Natural killer cell (primary cell): ENCODE data around the gene KRTAP10-1. TPM values are rescaled to one million over a fixed set of nuclear protein-coding genes. Genes with fewer than 3 reads are reported as not detected.

ENCODE experiments used
- ATAC-seq, 3 donors: fragments of 150-1000 bp in 2 of 3; fragments of 200-7000 bp in 1 of 3; cut with Tn5 transposase; 1 replicate in 1 of 3; 2 replicates in 2 of 3; pipeline ENCODE4 v1.10.0; 2021; ENCODE audit warnings: mild to moderate bottlenecking in 2 of 3, moderate library complexity in 2 of 3
- DNase-seq, 2 donors: peaks; one replicate each; pipeline versions ENCODE4 v3.0.0 to v3.0.0-alpha.2; 2013 to 2021; ENCODE audit warnings: mixed read lengths in 1 of 2
- H3K27ac ChIP-seq: one replicate; pipeline ENCODE4 v1.5.1; 2013; ENCODE audit warnings: mild to moderate bottlenecking, low read length
- H3K27me3 ChIP-seq: one replicate; pipeline ENCODE4 v1.6.1; 2013; ENCODE audit warnings: low read length; ENCODE audit not compliant: control insufficient read depth, insufficient read depth
- H3K36me3 ChIP-seq: one replicate; pipeline ENCODE4 v1.6.1; 2013; ENCODE audit warnings: low read length; ENCODE audit not compliant: control insufficient read depth, insufficient read depth
- H3K4me1 ChIP-seq: one replicate; pipeline ENCODE4 v1.6.1; 2013; ENCODE audit warnings: low read length; ENCODE audit not compliant: control insufficient read depth, insufficient read depth
- H3K4me3 ChIP-seq: one replicate; pipeline ENCODE4 v1.5.1; 2013; ENCODE audit warnings: low read length
- H3K9me3 ChIP-seq: one replicate; pipeline ENCODE4 v1.6.1; 2013; ENCODE audit warnings: low read length; ENCODE audit not compliant: control insufficient read depth, insufficient read depth
- H3K27ac Mint-ChIP-seq, 2 donors: one replicate each; pipeline ENCODE4 v1.8.0; 2022; ENCODE audit warnings: mild to moderate bottlenecking in 2 of 2, mixed read lengths in 2 of 2, moderate library complexity in 1 of 2
- H3K27me3 Mint-ChIP-seq, 2 donors: one replicate each; pipeline ENCODE4 v1.8.0; 2022; ENCODE audit warnings: low read depth in 2 of 2, mixed read lengths in 2 of 2
- H3K36me3 Mint-ChIP-seq: one replicate; pipeline ENCODE4 v1.8.0; 2022; ENCODE audit warnings: mixed read lengths
- H3K4me1 Mint-ChIP-seq, 2 donors: one replicate each; pipeline ENCODE4 v1.8.0; 2022; ENCODE audit warnings: mixed read lengths in 2 of 2
- H3K4me3 Mint-ChIP-seq: one replicate; pipeline ENCODE4 v1.8.0; 2022; ENCODE audit warnings: mild to moderate bottlenecking, moderate library complexity, mixed read lengths
- H3K9me3 Mint-ChIP-seq, 2 donors: one replicate each; pipeline ENCODE4 v1.8.0; 2022; ENCODE audit warnings: mixed read lengths in 2 of 2
- WGBS: methylation state at CpG from one replicate; pipeline ENCODE4 v1.1.7; 2013; ENCODE audit warnings: missing lambda C conversion rate; ENCODE audit not compliant: insufficient coverage; 5-methylcytosine and 5-hydroxymethylcytosine counted together
- intact Hi-C: fragments of 100-400 bp; cut with micrococcal nuclease; formaldehyde crosslinking; loops from one replicate; pipeline ENCODE4 v1.14.2; 2022
- total RNA-seq, 4 donors: library from RNA; stranded (reverse); fragments of 120-200 nt in 1 of 4; gene quantifications; one replicate each; pipeline versions ENCODE4 v1.2.3 to v1.2.4, GENCODE V29; 2013 to 2022
- TF ChIP-seq, protein P1 (sequence below): fragments of 200-600 bp; IDR thresholded peaks from one replicate; pipeline ENCODE4 v1.8.0; 2022; ENCODE audit warnings: antibody characterized with exemption

The KRTAP10-1 gene
- total RNA-seq, 3 donors from 2014 or later (not counting 1 experiment from before 2014, with no cell fraction given), result not detected

DNA sequence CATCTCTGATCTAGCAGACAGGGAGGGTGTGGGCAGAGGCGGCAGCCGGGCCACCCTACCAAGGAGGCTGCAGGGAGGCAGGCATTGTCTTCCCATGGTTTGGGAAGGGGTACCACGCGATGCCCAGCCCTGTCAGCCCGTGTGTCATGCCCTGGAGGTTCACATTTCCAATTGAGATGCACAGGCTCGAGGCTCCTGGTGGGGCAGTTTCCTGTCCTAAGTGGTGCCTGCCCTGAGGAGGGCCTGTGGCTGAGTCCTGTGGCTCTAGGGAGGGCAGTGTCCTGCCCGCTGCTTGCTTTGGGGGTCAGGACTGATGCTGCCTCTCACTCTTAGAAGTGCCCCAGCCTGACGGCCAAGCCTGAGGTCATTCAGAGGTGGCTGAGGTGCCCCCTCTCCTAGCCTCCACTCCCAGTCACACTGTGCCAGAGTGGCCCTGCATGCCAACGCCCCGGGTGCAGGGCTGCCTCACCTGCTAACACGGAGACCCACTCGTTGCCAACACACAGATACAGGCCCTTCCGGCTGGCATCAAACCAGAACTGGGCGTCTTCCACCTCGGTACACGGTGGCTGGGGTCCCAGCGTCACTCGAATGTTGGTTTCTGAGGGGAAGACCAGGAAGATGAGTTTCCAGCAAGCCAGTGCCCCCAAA is 11.9 kb downstream of the KRTAP10-1 start:
- H3K27me3 Mint-ChIP-seq, result no peaks in the 10 kb centered on the region
- H3K27me3 ChIP-seq, result no peaks in the 10 kb centered on the region
- ATAC-seq (no peak), DNase-seq (no peak)
- intact Hi-C loops, result no loop called here
- H3K4me3 ChIP-seq, result no peak overlapping the region
- no peak overlapping the region for H3K27ac ChIP-seq
- no peaks in the 10 kb centered on the region for H3K36me3 Mint-ChIP-seq
- no peak overlapping the region for H3K27ac Mint-ChIP-seq
- H3K4me3 Mint-ChIP-seq, result no peak overlapping the region
- H3K9me3 Mint-ChIP-seq, result no peaks in the 10 kb centered on the region
- no peaks in the 10 kb centered on the region for H3K9me3 ChIP-seq
- TF ChIP-seq, protein P1, sequence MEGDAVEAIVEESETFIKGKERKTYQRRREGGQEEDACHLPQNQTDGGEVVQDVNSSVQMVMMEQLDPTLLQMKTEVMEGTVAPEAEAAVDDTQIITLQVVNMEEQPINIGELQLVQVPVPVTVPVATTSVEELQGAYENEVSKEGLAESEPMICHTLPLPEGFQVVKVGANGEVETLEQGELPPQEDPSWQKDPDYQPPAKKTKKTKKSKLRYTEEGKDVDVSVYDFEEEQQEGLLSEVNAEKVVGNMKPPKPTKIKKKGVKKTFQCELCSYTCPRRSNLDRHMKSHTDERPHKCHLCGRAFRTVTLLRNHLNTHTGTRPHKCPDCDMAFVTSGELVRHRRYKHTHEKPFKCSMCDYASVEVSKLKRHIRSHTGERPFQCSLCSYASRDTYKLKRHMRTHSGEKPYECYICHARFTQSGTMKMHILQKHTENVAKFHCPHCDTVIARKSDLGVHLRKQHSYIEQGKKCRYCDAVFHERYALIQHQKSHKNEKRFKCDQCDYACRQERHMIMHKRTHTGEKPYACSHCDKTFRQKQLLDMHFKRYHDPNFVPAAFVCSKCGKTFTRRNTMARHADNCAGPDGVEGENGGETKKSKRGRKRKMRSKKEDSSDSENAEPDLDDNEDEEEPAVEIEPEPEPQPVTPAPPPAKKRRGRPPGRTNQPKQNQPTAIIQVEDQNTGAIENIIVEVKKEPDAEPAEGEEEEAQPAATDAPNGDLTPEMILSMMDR, result no peak
- H3K4me1 Mint-ChIP-seq, result peaks cover 0 to 5% of the 10 kb centered on the region in 2 donors
- H3K36me3 ChIP-seq, result no peaks in the 10 kb centered on the region
- H3K4me1 ChIP-seq, result no peaks in the 10 kb centered on the region
- WGBS, result 86% methylated on average over 18 of the region's 18 CpGs

- H3K4me1 ChIP-seq, result no peaks in the 10 kb centered on the region
- no peaks in the 10 kb centered on the region for H3K36me3 ChIP-seq
- H3K27me3 ChIP-seq, result no peaks in the 10 kb centered on the region
- Mint-ChIP-seq H3K9me3 (no peaks in the 10 kb centered on the region), H3K27ac (no peak overlapping the region), H3K4me1 (peaks cover 0 to 5% of the 10 kb centered on the region in 2 donors), H3K27me3 (no peaks in the 10 kb centered on the region), H3K4me3 (no peak overlapping the region), H3K36me3 (no peaks in the 10 kb centered on the region)
- ATAC-seq, result no peak
- H3K9me3 ChIP-seq, result no peaks in the 10 kb centered on the region
- WGBS, result 88% methylated on average over 37 of the region's 37 CpGs
- TF ChIP-seq, protein P1, result no peak
- no peak overlapping the region for H3K4me3 ChIP-seq
- no peak for DNase-seq
- no peak overlapping the region for H3K27ac ChIP-seq
- intact Hi-C loops, result no loop called here
Measured at GRCh38 chr21:44527156-44527982, 12.6 kb downstream of the KRTAP10-1 start.

GRCh38 chr21:44526096-44526997 is 13.6 kb downstream of the KRTAP10-1 start:
- TF ChIP-seq, protein P1, result no peak
- ATAC-seq (no peak), DNase-seq (no peak)
- intact Hi-C loops, result no loop called here
- Mint-ChIP-seq H3K27me3 (no peaks in the 10 kb centered on the region), H3K27ac (no peak overlapping the region), H3K4me3 (no peak overlapping the region), H3K9me3 (no peaks in the 10 kb centered on the region), H3K4me1 (peaks cover 0 to 5% of the 10 kb centered on the region in 2 donors), H3K36me3 (no peaks in the 10 kb centered on the region)
- no peaks in the 10 kb centered on the region for H3K4me1 ChIP-seq
- 92% methylated on average over 12 of the region's 12 CpGs for WGBS
- H3K27me3 ChIP-seq, result no peaks in the 10 kb centered on the region
- H3K9me3 ChIP-seq, result no peaks in the 10 kb centered on the region
- no peak overlapping the region for H3K27ac ChIP-seq
- no peaks in the 10 kb centered on the region for H3K36me3 ChIP-seq
- no peak overlapping the region for H3K4me3 ChIP-seq
